Endothelial cell of umbilical vein (primary cell): ENCODE measurements around the gene DYRK1B. TPM values are rescaled to one million over a fixed set of nuclear protein-coding genes. Genes with fewer than 3 reads are reported as not detected.

Source experiments
- BruUV-seq: library from RNA; stranded (reverse); fragments of 400-500 nt; replicated peaks from 2 replicates; lab custom pipeline; 2021; lab: Mats Ljungman, UMichigan
- CTCF ChIA-PET: fragments of 300-600, 350-600 bp; sonication (Branson Sonifier 250); formaldehyde crosslinking; loops from one replicate; lab custom pipeline; 2021; ENCODE audit warnings: antibody characterized with exemption, inconsistent platforms; lab: Charles Lee
- POLR2A ChIA-PET: fragments of 300-600, 350-600 bp; sonication (Branson Sonifier 250); formaldehyde crosslinking; loops from one replicate; lab custom pipeline; 2021; ENCODE audit warnings: antibody characterized with exemption, inconsistent platforms; lab: Charles Lee
- DNase-seq: peaks from one replicate; pipeline ENCODE4 v3.0.0-alpha.2; 2011; ENCODE audit warnings: low read depth, low spot score
- FAIRE-seq: peaks from 2 replicates; lab custom pipeline; 2011; peaks lifted over from hg19 to GRCh38; lab: Jason Lieb, UNC
- H2AFZ ChIP-seq: 2 replicates; pipeline ENCODE4 v1.6.0; 2012; ENCODE audit warnings: low read depth, low read length, control low read depth, inconsistent platforms
- H3K27ac ChIP-seq: 2 replicates; pipeline ENCODE4 v1.5.1; 2011; ENCODE audit warnings: low read depth, mild to moderate bottlenecking, control low read depth, low read length, moderate library complexity; ENCODE audit not compliant: insufficient read depth
- H3K27me3 ChIP-seq, 2 experiments: 2 replicates each; pipeline versions ENCODE4 v1.6.0 to v1.6.1; 2011; ENCODE audit warnings: low read length in 2 of 2, mixed read lengths in 1 of 2; ENCODE audit not compliant: control insufficient read depth in 2 of 2, insufficient read depth in 2 of 2
- H3K36me3 ChIP-seq, 2 experiments: 2 replicates in 1 of 2; 3 replicates in 1 of 2; pipeline ENCODE4 v1.5.1; 2011; ENCODE audit warnings: low read length in 2 of 2, mild to moderate bottlenecking in 1 of 2, moderate library complexity in 1 of 2; ENCODE audit not compliant: control insufficient read depth in 2 of 2, insufficient read depth in 2 of 2; ENCODE audit errors: extremely low read depth in 1 of 2
- H3K4me1 ChIP-seq: 3 replicates; pipeline ENCODE4 v1.5.1; 2011; ENCODE audit warnings: mild to moderate bottlenecking, low read length; ENCODE audit not compliant: control insufficient read depth, insufficient read depth; ENCODE audit errors: extremely low read depth
- H3K4me2 ChIP-seq: 2 replicates; pipeline ENCODE4 v1.6.1; 2011; ENCODE audit warnings: low read length, control low read depth, mixed read lengths; ENCODE audit not compliant: insufficient read depth
- H3K4me3 ChIP-seq, 3 experiments: fragments of 200-600 bp in 1 of 3; sonication (generic), shearing (Covaris generic) in 1 of 3; replicated peaks in 1 of 3; 2 replicates each; pipeline ENCODE4 v1.5.1; 2011 to 2016; ENCODE audit warnings: control low read depth in 3 of 3, low read length in 3 of 3, mild to moderate bottlenecking in 2 of 3, inconsistent platforms in 1 of 3, low read depth in 1 of 3, moderate library complexity in 1 of 3; ENCODE audit not compliant: insufficient read depth in 1 of 3
- H3K79me2 ChIP-seq: 2 replicates; pipeline ENCODE4 v1.6.0; 2012; ENCODE audit warnings: low read length, inconsistent platforms; ENCODE audit not compliant: control insufficient read depth, insufficient read depth
- H3K9ac ChIP-seq: replicated peaks from 2 replicates; pipeline ENCODE3; 2011; ENCODE audit warnings: low read length, control low read depth; ENCODE audit not compliant: insufficient read depth; ENCODE audit errors: extremely low read depth
- H3K9me1 ChIP-seq: replicated peaks from 3 replicates; pipeline ENCODE4 v1.6.0; 2011; ENCODE audit warnings: mild to moderate bottlenecking, low read length; ENCODE audit not compliant: control insufficient read depth, insufficient read depth; ENCODE audit errors: extremely low read depth
- H3K9me3 ChIP-seq: replicated peaks from 2 replicates; pipeline ENCODE4 v1.5.1; 2012; ENCODE audit warnings: low read length, inconsistent platforms; ENCODE audit not compliant: control insufficient read depth, insufficient read depth
- H4K20me1 ChIP-seq: replicated peaks from 2 replicates; pipeline ENCODE3; 2011; ENCODE audit warnings: mild to moderate bottlenecking, low read length; ENCODE audit not compliant: control insufficient read depth, insufficient read depth; ENCODE audit errors: extremely low read depth
- CTCF ChIP-seq, 2 donors: IDR thresholded peaks; 1 replicate in 1 of 2; 2 replicates in 1 of 2; pipeline ENCODE4 v1.5.1; 2011; ENCODE audit warnings: low read length in 2 of 2, mild to moderate bottlenecking in 2 of 2, moderate library complexity in 2 of 2, control low read depth in 1 of 2, inconsistent platforms in 1 of 2, low read depth in 1 of 2; ENCODE audit not compliant: insufficient read depth in 1 of 2; ENCODE audit errors: extremely low read depth in 1 of 2
- EZH2 ChIP-seq: IDR thresholded peaks from 2 replicates; pipeline ENCODE4 v1.6.1; 2012; ENCODE audit warnings: borderline replicate concordance, low read depth, mild to moderate bottlenecking, moderate library complexity, low read length, inconsistent platforms; ENCODE audit not compliant: severe bottlenecking
- FOS ChIP-seq: IDR thresholded peaks from 2 replicates; pipeline ENCODE4 v1.6.1; 2011; ENCODE audit warnings: mild to moderate bottlenecking, low read length, moderate library complexity, borderline replicate concordance; ENCODE audit not compliant: insufficient read depth
- GATA2 ChIP-seq: IDR thresholded peaks from 2 replicates; pipeline ENCODE4 v1.7.0; 2011; ENCODE audit warnings: low read depth, mild to moderate bottlenecking, moderate library complexity, mixed read lengths, low read length; ENCODE audit not compliant: insufficient read length, insufficient read depth
- JUN ChIP-seq: IDR thresholded peaks from 2 replicates; pipeline ENCODE4 v1.6.1; 2011; ENCODE audit warnings: borderline replicate concordance, low read depth; ENCODE audit not compliant: insufficient read length, insufficient read depth
- MAX ChIP-seq: IDR thresholded peaks from 2 replicates; pipeline ENCODE4 v1.6.1; 2011; ENCODE audit not compliant: insufficient read depth, insufficient read length
- MYC ChIP-seq: IDR thresholded peaks from one replicate; pipeline ENCODE4 v1.6.1; 2011; ENCODE audit warnings: mild to moderate bottlenecking, low read depth, low read length
- POLR2A ChIP-seq: IDR thresholded peaks from 2 replicates; pipeline ENCODE4 v1.6.1; 2012; ENCODE audit warnings: low read depth, mild to moderate bottlenecking, control low read depth, low read length
- POLR2AphosphoS5 ChIP-seq: IDR thresholded peaks from 2 replicates; pipeline ENCODE4 v1.6.1; 2012; ENCODE audit warnings: low read depth, mild to moderate bottlenecking, control low read depth, low read length, moderate library complexity; ENCODE audit not compliant: insufficient read depth
- dilution Hi-C: fragments of 300-500 bp; cut with MboI; formaldehyde crosslinking; loops from one replicate; pipeline ENCODE4 v1.15.0; 2019; ENCODE audit warnings: low sequenced_read_pairs; ENCODE audit not compliant: extremely low pct_ligation_motif_present
- intact Hi-C: fragments of 100-400 bp; cut with micrococcal nuclease; formaldehyde crosslinking; loops from one replicate; pipeline ENCODE4 v1.10.0; 2022
- polyA plus RNA-seq, 4 experiments: library from polyadenylated mRNA; depleted of rRNA in 3 of 4; stranded (reverse) in 3 of 4; unstranded in 1 of 4; fragments of >200 nt; gene quantifications; 2 replicates each; pipeline versions ENCODE4 v1.2.1 to v1.2.3, GENCODE V29; 2011 to 2012; ENCODE audit warnings: missing spikeins in 1 of 4
- total RNA-seq: library from RNA; stranded (reverse); gene quantifications from 2 replicates; pipeline ENCODE4 v1.2.3, GENCODE V29; 2021

The DYRK1B gene
- total and polyA plus RNA-seq, 2 donors (not counting 3 experiments of a cell fraction or from before 2014, with no cell fraction given): 17.7 to 30.8 TPM

- Histone ChIP-seq H2AFZ (peak overlapping the region; percentile 44), H3K79me2 (peaks cover 8% of the 10 kb centered on the region), H3K36me3 (peaks cover 2 to 33% of the 10 kb centered on the region in 2 experiments), H3K27ac (peak overlapping the region; percentile 77), H3K4me2 (peak overlapping the region; percentile 48), H3K4me1 (peaks cover 8% of the 10 kb centered on the region), H3K9me1 (no peaks in the 10 kb centered on the region), H3K27me3 (no peaks in the 10 kb centered on the region), H3K9me3 (no peaks in the 10 kb centered on the region), H3K4me3 (peak overlapping the region; percentile 55 to 93 (median 66)), H4K20me1 (no peaks in the 10 kb centered on the region), H3K9ac (peak overlapping the region; percentile 81)
- BruUV-seq: no TSS peak
- intact Hi-C loops: loop anchor here (1.0 to 5.0 kb wide), 3 partner anchors 9 to 594 kb away; partner anchors contain the start of genes FBL and SERTAD1
- FAIRE-seq (no peak), DNase-seq (no peak)
- CTCF ChIA-PET: interaction anchor here (1.1 to 2.1 kb wide), 3 partner anchors 8 to 40 kb away, joined by 4 to 31 read pairs (median 15); no protein-coding TSS in a partner anchor
- TF ChIP-seq MAX (no peak), EZH2 (no peak), POLR2AphosphoS5 (no peak), MYC (no peak), JUN (no peak), CTCF (IDR thresholded peaks at IDR 0.05; ENCODE audit: extremely low read depth in 1 of 2, insufficient read depth in 1 of 2, low read depth in 1 of 2, low read length in 2 of 2) (no peak), GATA2 (no peak), POLR2A (no peak), FOS (no peak)
- POLR2A ChIA-PET: interaction anchor here (0.6 to 1.6 kb wide), 4 partner anchors 8 to 40 kb away, joined by 3 to 8 read pairs (median 4); no protein-coding TSS in a partner anchor
- dilution Hi-C loops: no loop called here
Observed at GRCh38 chr19:39833160-39833463, 850 bp downstream of the DYRK1B start.
